Measurements from ENCODE around the gene TAS2R13. TPM values are rescaled to one million over a fixed set of nuclear protein-coding genes. Genes with fewer than 3 reads are reported as not detected.

TAS2R13 gene
- total RNA-seq, 2 donors from 2014 or later = 0.41 to 0.44 TPM

DNA sequence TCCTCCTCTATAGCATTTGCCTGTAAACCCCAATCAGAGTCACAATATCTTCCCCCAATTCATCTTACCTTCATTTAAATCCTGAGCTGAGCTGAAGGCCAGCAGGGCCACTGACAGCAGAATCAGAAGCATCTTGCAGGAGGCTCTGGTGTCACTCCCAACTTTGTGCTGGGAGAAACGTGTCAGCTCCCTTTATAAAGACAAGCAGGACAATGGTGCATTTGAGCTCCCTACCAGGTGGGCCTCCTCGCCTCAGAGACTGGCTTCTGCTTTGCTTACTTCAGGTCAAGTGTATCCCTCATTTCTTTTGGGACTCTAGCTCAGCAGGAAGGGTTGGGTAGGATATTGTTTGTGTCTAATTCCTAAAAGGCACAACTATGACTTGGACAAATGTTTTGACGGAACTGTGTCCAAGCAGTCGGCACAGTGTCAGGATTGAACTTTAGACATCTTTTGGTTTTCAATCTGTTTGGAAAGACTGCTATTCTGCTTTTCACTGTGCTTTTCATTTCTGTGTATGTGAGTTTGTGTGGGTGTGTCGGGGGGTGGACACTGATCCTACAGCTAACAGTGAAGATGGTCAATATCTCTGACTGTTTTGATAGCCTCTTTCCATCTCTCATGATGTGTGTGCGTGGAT lies 25.2 kb downstream of the TAS2R13 start, which contains the start of gene PRH1:
Gene PRH1, minus strand, starts transcription at position 170 of the 640 bp plus-strand sequence. Its CDS starts 38 bp downstream, at position 132.
- intact Hi-C loops (cut with DNase I) = no loop called here
- ATAC-seq = no peak
- no peak for DNase-seq

DNA sequence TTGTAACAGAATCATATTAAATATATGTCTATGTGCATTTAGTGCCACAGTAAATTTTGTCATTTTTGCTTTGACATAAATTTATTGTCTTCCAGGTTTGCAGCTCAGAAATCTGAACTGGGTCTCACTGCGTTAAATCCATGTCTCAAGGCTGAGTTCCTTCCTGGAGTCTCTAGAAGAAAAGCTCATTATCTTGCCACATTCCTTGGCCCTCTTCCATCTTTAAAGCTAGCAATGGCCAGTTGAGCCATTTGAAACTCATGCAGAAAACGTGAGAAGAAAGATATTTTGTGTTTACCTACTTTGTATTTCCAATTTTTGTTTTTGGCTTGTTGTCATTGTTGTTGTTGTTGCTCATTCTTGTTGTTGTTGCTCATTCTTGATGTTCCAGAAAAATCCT lies 36.0 kb downstream of the TAS2R13 start:
- intact Hi-C loops (cut with DNase I) = no loop called here
- ATAC-seq (no peak), DNase-seq (no peak)

DNA sequence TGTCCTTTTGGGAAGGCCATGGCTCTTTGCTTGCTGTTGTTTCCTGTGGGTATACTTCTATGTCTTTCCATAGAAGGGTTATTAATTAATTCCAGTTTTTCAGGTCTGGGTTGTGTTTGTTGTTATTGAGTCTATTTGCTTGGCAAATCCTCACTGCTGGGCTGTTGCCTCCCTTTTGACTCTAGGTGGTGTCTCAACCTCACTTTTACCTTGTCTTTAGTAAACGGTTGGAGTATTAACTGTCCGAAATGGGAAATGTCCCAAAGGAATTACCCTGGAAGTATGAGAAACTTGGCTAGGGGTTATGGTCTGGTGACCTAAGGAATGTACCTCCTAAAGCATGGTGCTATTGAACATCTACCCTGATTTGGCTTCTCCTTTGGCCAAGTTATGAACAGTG lies 42.0 kb downstream of the TAS2R13 start:
- no peak for ATAC-seq
- intact Hi-C loops (cut with DNase I) = no loop called here

DNA sequence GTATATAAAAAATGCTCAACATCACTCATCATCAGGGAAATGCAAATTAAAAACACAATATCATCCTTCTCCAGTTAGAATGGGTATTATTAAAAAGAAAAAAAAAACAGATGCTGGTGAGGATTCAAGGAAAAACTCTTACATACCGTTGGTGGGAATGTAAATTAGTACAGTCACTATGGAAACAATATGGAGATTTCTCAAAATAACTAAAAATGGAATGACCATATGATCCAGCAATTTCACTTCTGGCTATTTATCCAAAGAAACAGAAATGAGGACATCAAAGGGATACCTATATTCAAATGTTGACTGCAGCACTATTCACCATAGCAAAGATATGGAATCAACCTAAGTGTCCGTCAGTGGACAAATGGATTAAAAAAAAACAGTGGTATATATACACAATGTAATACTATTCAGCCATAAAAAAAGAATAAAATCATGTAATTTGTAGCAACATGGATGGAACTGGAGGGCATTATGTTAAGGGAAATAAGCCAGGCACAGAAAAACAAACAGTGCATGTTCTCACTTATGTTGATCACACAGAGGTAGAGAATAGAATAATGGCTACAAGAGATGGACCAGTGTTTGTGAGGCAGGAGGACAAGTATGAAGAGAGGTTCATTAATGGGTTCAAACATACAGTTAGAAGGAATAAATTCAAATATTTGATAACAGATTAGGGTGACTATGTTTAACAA lies 45.7 kb downstream of the TAS2R13 start:
- DNase-seq (no peak), ATAC-seq (no peak)
- intact Hi-C loops (cut with DNase I) = no loop called here

More for the DNA sequence above, 42.0 kb downstream of the TAS2R13 start:
- no peak for DNase-seq

DNA sequence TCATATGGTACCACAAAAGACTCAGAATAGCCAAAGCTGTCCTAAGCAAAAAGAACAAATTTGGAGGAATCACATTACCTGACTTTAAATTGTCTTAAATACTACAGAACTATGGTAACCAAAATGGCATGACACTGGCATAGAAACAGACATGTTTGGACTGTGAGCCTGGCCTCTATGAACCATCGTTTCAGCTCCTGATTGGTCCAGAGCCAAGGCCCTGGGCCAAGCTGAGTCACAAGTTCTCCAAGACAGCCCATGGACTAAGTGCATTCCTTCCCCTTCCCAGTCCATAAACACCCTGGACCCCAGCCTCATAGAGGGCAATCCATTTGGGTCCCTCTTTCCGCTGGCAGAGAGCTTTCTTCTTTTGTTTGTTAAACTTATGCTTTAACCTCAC lies 48.0 kb downstream of the TAS2R13 start:
- DNase-seq (no peak), ATAC-seq (no peak)
- intact Hi-C loops (cut with DNase I) = no loop called here

Other genes with a start within 250 kb of the TAS2R13 start
- under 1 TPM in 1 of 2 donors, not detected in 1; 0.12 TPM for gene STYK1, start 235.5 kb downstream of the TAS2R13 start, total RNA-seq
- gene YBX3, start 186.2 kb downstream of the TAS2R13 start, total RNA-seq = 100 to 1,000 TPM; 660 to 956 TPM
- gene TAS2R7, start 106.9 kb downstream of the TAS2R13 start, total RNA-seq = not detected
- under 1 TPM in 1 of 2 donors, not detected in 1; 0.26 TPM for gene TAS2R8, start 102.3 kb downstream of the TAS2R13 start, total RNA-seq
- not detected for gene TAS2R9, start 99.4 kb downstream of the TAS2R13 start, total RNA-seq
- gene TAS2R10, start 83.2 kb downstream of the TAS2R13 start, total RNA-seq = under 1 TPM in 1 of 2 donors, not detected in 1; 0.55 TPM
- gene PRR4, start 60.1 kb downstream of the TAS2R13 start, total RNA-seq = 1 to 10 TPM in 1 of 2 donors, under 1 TPM in 1; 0.29 to 2.0 TPM
- 1 to 10 TPM; 3.2 to 9.1 TPM for gene PRH1, start 25.3 kb downstream of the TAS2R13 start, total RNA-seq
- gene PRH2, start 19.7 kb upstream of the TAS2R13 start, total RNA-seq = not detected
- under 1 TPM; 0.88 to 0.94 TPM for gene TAS2R14, start 29.7 kb upstream of the TAS2R13 start, total RNA-seq
- under 1 TPM; 0.29 to 0.84 TPM for gene TAS2R50, start 77.3 kb upstream of the TAS2R13 start, total RNA-seq
- gene TAS2R20, start 88.7 kb upstream of the TAS2R13 start, total RNA-seq = under 1 TPM; 0.27 to 0.94 TPM
- gene TAS2R19, start 113.1 kb upstream of the TAS2R13 start, total RNA-seq = 1 to 10 TPM; 1.2 TPM
- 1 to 10 TPM in 1 of 2 donors, under 1 TPM in 1; 0.68 to 1.3 TPM for gene TAS2R31, start 121.8 kb upstream of the TAS2R13 start, total RNA-seq
- under 1 TPM; 0.50 to 0.81 TPM for gene TAS2R46, start 152.7 kb upstream of the TAS2R13 start, total RNA-seq
- gene TAS2R43, start 182.8 kb upstream of the TAS2R13 start, total RNA-seq = not detected
- gene TAS2R30, start 225.1 kb upstream of the TAS2R13 start, total RNA-seq = 1 to 10 TPM in 1 of 2 donors, under 1 TPM in 1; 0.97 to 1.5 TPM

Data from left cardiac atrium (tissue), 4 donors.